ENCODE data around the gene PNPLA8. TPM values are rescaled to one million over a fixed set of nuclear protein-coding genes. Genes with fewer than 3 reads are reported as not detected.
"Not testable (repeated sequence)": the region's sequence is repeated elsewhere in the genome, so short reads cannot be mapped to it uniquely, and the experiment has no call there.

PNPLA8 gene
- total RNA-seq, 1 donor from 2014 or later: 33.4 TPM

DNA sequence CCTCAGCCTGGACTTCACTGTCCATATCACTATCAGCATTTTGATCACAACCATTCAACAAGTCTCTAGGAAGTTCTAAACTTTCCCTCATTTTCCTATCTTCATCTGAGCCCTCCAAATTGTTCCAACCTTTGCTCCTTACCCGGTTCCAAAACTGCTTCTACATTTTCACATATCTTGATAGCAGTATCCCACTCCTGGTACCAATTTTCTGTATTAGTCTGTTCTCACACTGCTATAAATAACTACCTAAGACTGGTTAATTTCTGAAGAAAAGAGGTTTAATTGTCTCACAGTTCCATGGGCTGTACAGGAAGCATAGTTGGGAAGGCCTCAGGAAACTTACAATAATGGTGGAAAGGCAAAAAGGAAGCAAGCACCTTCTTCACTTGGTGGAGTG lies 31.7 kb upstream of the PNPLA8 start:
- Histone ChIP-seq H3K4me3 (no peak overlapping the region), H3K79me2 (ENCODE audit: low read depth) (no peaks in the 10 kb centered on the region), H3K4me1 (no peaks in the 10 kb centered on the region), H3K36me3 (no peaks in the 10 kb centered on the region), H3F3A (ENCODE audit: low read depth) (peaks cover 15% of the 10 kb centered on the region), H3K27ac (no peak overlapping the region), H3K9ac (no peak overlapping the region), H3K4me2 (no peak overlapping the region), H4K20me1 (ENCODE audit: low read depth) (no peaks in the 10 kb centered on the region), H2AFZ (replicated peaks) (no peak overlapping the region), H3K27me3 (no peaks in the 10 kb centered on the region), H3K9me3 (ENCODE audit: low read depth) (no peaks in the 10 kb centered on the region)
- peaks cover 40% of the 10 kb centered on the region for H3K36me3 Mint-ChIP-seq
- no peaks in the 10 kb centered on the region for H3K27me3 Mint-ChIP-seq (ENCODE audit: insufficient read depth, low read depth)
- DNase-seq (ENCODE audit: low spot score): no peak
- H3K4me3 Mint-ChIP-seq: no peak overlapping the region
- peaks cover 31% of the 10 kb centered on the region for H3K9me3 Mint-ChIP-seq
- no peak for TF ChIP-seq EZH2 (IDR thresholded peaks at IDR 0.05)
- no peak for TF ChIP-seq EZH2phosphoT487 (IDR thresholded peaks at IDR 0.05)
- no peak overlapping the region for H3K27ac Mint-ChIP-seq
- H3K4me1 Mint-ChIP-seq: no peaks in the 10 kb centered on the region

DNA sequence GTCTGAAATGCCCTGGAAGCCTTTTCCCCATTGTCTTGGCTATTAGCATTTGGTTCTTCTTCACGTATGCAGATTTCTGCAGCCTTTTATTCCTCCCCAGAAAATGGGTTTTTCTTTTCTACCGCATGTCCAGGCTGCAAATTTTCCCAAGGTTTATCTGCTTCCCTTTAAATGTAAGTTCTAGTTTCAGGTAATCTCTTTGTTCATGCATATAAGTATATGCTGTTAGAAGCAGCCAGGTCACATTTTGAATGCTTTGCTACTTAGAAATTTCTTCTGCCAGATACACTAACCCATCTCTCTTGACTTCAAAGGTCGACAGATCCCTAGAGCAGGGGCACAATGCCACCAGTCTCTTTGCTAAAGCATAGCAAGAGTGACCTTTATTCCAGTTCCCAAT lies 31.3 kb upstream of the PNPLA8 start:
- DNase-seq (ENCODE audit: low spot score): no peak
- no peak overlapping the region for H3K27ac Mint-ChIP-seq
- Histone ChIP-seq H2AFZ (replicated peaks) (no peak overlapping the region), H3K4me1 (no peaks in the 10 kb centered on the region), H3K4me3 (no peak overlapping the region), H3K27ac (no peak overlapping the region), H3K9ac (no peak overlapping the region), H3K27me3 (no peaks in the 10 kb centered on the region), H3K36me3 (no peaks in the 10 kb centered on the region), H3K79me2 (ENCODE audit: low read depth) (no peaks in the 10 kb centered on the region), H3K9me3 (ENCODE audit: low read depth) (no peaks in the 10 kb centered on the region), H4K20me1 (ENCODE audit: low read depth) (no peaks in the 10 kb centered on the region), H3F3A (ENCODE audit: low read depth) (peaks cover 11% of the 10 kb centered on the region), H3K4me2 (no peak overlapping the region)
- no peaks in the 10 kb centered on the region for H3K4me1 Mint-ChIP-seq
- H3K9me3 Mint-ChIP-seq: peaks cover 31% of the 10 kb centered on the region
- H3K4me3 Mint-ChIP-seq: no peak overlapping the region
- H3K36me3 Mint-ChIP-seq: peaks cover 38% of the 10 kb centered on the region
- TF ChIP-seq EZH2phosphoT487 (IDR thresholded peaks at IDR 0.05): no peak
- TF ChIP-seq EZH2 (IDR thresholded peaks at IDR 0.05): no peak
- TF ChIP-seq, protein P1, sequence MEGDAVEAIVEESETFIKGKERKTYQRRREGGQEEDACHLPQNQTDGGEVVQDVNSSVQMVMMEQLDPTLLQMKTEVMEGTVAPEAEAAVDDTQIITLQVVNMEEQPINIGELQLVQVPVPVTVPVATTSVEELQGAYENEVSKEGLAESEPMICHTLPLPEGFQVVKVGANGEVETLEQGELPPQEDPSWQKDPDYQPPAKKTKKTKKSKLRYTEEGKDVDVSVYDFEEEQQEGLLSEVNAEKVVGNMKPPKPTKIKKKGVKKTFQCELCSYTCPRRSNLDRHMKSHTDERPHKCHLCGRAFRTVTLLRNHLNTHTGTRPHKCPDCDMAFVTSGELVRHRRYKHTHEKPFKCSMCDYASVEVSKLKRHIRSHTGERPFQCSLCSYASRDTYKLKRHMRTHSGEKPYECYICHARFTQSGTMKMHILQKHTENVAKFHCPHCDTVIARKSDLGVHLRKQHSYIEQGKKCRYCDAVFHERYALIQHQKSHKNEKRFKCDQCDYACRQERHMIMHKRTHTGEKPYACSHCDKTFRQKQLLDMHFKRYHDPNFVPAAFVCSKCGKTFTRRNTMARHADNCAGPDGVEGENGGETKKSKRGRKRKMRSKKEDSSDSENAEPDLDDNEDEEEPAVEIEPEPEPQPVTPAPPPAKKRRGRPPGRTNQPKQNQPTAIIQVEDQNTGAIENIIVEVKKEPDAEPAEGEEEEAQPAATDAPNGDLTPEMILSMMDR (IDR thresholded peaks at IDR 0.05): no peak
- H3K27me3 Mint-ChIP-seq (ENCODE audit: insufficient read depth, low read depth): no peaks in the 10 kb centered on the region

DNA sequence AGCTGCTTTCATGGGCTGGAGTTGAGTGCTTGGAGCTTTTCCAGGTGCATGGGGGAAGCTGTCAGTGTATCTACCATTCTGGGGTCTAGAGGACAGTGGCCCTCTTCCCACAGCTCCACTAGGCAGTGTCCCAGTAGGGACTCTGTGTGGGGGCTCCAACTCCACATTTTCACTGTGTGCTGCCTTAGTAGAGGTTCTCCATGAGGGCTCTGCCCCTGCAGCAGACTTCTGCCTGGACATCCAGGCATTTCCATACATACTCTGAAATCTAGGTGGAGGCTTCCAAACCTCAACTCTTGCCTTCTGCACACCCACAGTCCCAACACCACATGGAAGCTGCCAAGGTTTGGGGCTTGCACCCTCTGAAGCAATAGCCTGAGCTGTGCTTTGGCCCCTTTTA lies 30.7 kb upstream of the PNPLA8 start:
- H3K4me1 Mint-ChIP-seq: not testable (repeated sequence)

GRCh38 chr7:108548141-108548896 lies 22.4 kb upstream of the PNPLA8 start:
- H3K79me2 ChIP-seq (ENCODE audit: low read depth); H3K9ac ChIP-seq; H3K27ac Mint-ChIP-seq; H3K36me3 Mint-ChIP-seq; H3K9me3 Mint-ChIP-seq; H2AFZ ChIP-seq (replicated peaks); H3K4me2 ChIP-seq; H3K4me3 Mint-ChIP-seq; H3K27me3 Mint-ChIP-seq (ENCODE audit: insufficient read depth, low read depth); H3F3A ChIP-seq (ENCODE audit: low read depth); H3K4me1 Mint-ChIP-seq; H3K9me3 ChIP-seq (ENCODE audit: low read depth); DNase-seq (ENCODE audit: low spot score); H3K27me3 ChIP-seq; H3K4me1 ChIP-seq; H4K20me1 ChIP-seq (ENCODE audit: low read depth); H3K36me3 ChIP-seq; H3K27ac ChIP-seq; H3K4me3 ChIP-seq: not testable (repeated sequence)

More for the DNA sequence above, 30.7 kb upstream of the PNPLA8 start:
- H3K27ac ChIP-seq; H3K36me3 ChIP-seq; H3K4me2 ChIP-seq; H4K20me1 ChIP-seq (ENCODE audit: low read depth); H3K4me3 Mint-ChIP-seq; DNase-seq (ENCODE audit: low spot score); H3K27me3 ChIP-seq; H3K27me3 Mint-ChIP-seq (ENCODE audit: insufficient read depth, low read depth); H3K4me3 ChIP-seq; H3F3A ChIP-seq (ENCODE audit: low read depth); H3K9me3 ChIP-seq (ENCODE audit: low read depth); H3K9ac ChIP-seq; H2AFZ ChIP-seq (replicated peaks); H3K79me2 ChIP-seq (ENCODE audit: low read depth); H3K27ac Mint-ChIP-seq; H3K4me1 ChIP-seq: not testable (repeated sequence)
- Mint-ChIP-seq H3K9me3 (peaks cover 31% of the 10 kb centered on the region), H3K36me3 (peaks cover 36% of the 10 kb centered on the region)

DNA sequence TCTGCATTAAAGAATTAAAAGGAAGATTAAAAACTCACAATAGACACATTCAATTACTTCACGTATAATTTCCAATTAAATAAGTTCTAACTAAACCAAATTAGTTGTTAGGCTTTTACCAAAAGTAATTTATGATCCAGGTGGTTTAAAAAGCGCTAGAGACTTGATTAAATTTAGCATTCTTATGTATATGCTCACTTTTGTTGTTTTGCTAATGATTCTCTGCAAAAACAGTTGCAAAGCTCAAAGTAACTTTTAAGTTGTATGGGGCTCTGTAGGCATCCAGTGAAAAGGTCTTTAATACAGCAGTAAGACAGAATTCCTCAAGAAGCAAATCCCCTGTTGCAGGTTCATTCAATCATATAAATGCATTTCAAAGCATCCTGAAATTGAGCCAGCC lies 15.5 kb upstream of the PNPLA8 start:
- Histone ChIP-seq H3K4me3 (no peak overlapping the region), H3K4me1 (peaks cover 11% of the 10 kb centered on the region), H3F3A (ENCODE audit: low read depth) (peaks cover 6% of the 10 kb centered on the region), H2AFZ (replicated peaks) (no peak overlapping the region), H4K20me1 (ENCODE audit: low read depth) (no peaks in the 10 kb centered on the region), H3K27me3 (no peaks in the 10 kb centered on the region), H3K79me2 (ENCODE audit: low read depth) (no peaks in the 10 kb centered on the region), H3K9me3 (ENCODE audit: low read depth) (peaks cover 4% of the 10 kb centered on the region), H3K27ac (peak overlapping the region; percentile 69), H3K4me2 (peak overlapping the region; percentile 33), H3K9ac (no peak overlapping the region), H3K36me3 (no peaks in the 10 kb centered on the region)
- no peak overlapping the region for H3K27ac Mint-ChIP-seq
- no peaks in the 10 kb centered on the region for H3K36me3 Mint-ChIP-seq
- no peak overlapping the region for H3K4me3 Mint-ChIP-seq
- H3K27me3 Mint-ChIP-seq (ENCODE audit: insufficient read depth, low read depth): no peaks in the 10 kb centered on the region
- DNase-seq (ENCODE audit: low spot score): peak; percentile 3
- H3K4me1 Mint-ChIP-seq: no peaks in the 10 kb centered on the region
- TF ChIP-seq EZH2 (IDR thresholded peaks at IDR 0.05): no peak
- no peak for TF ChIP-seq EZH2phosphoT487 (IDR thresholded peaks at IDR 0.05)
- TF ChIP-seq, protein P1 (IDR thresholded peaks at IDR 0.05): no peak
- H3K9me3 Mint-ChIP-seq: no peaks in the 10 kb centered on the region

GRCh38 chr7:108538685-108539084 lies 12.8 kb upstream of the PNPLA8 start:
- not testable (repeated sequence) for H3K27me3 ChIP-seq; H3K27me3 Mint-ChIP-seq (ENCODE audit: insufficient read depth, low read depth); H3K4me3 Mint-ChIP-seq; DNase-seq (ENCODE audit: low spot score); H3K4me2 ChIP-seq; H3K36me3 Mint-ChIP-seq; H3K9ac ChIP-seq; H3K27ac Mint-ChIP-seq; H4K20me1 ChIP-seq (ENCODE audit: low read depth); H3F3A ChIP-seq (ENCODE audit: low read depth); H3K9me3 ChIP-seq (ENCODE audit: low read depth); H3K36me3 ChIP-seq; H3K79me2 ChIP-seq (ENCODE audit: low read depth); H3K27ac ChIP-seq; H3K9me3 Mint-ChIP-seq; H3K4me1 Mint-ChIP-seq; H2AFZ ChIP-seq (replicated peaks); H3K4me3 ChIP-seq
- H3K4me1 ChIP-seq: peaks cover 11% of the 10 kb centered on the region

Measured in neural progenitor cell (in vitro differentiated cells).